Neural cell (in vitro differentiated cells): ENCODE data around the gene FRK. TPM values are rescaled to one million over a fixed set of nuclear protein-coding genes. Genes with fewer than 3 reads are reported as not detected.

ENCODE experiments used
- H2AFZ ChIP-seq: fragments of 200-600, 300-800 bp; sonication (generic), shearing (Covaris generic); 2 replicates; pipeline ENCODE4 v1.6.0; 2014; ENCODE audit warnings: low read depth, mild to moderate bottlenecking, antibody characterized with exemption, low read length, moderate library complexity
- H3F3A ChIP-seq: fragments of 200-600 bp; shearing (Covaris generic); 2 replicates; pipeline ENCODE4 v1.6.1; 2016; ENCODE audit warnings: mild to moderate bottlenecking, moderate library complexity, mixed read lengths, antibody characterized with exemption, low read length; ENCODE audit not compliant: insufficient read depth, poor library complexity, severe bottlenecking
- H3K27ac ChIP-seq: fragments of 200-600, 300-800 bp; sonication (generic), shearing (Covaris generic); 2 replicates; pipeline ENCODE4 v1.5.1; 2014; ENCODE audit warnings: mild to moderate bottlenecking, low read length, moderate library complexity
- H3K27me3 ChIP-seq: fragments of 300-800, 200-600 bp; sonication (generic), shearing (Covaris generic); 2 replicates; pipeline ENCODE4 v1.6.0; 2014; ENCODE audit warnings: mild to moderate bottlenecking, low read depth, low read length, moderate library complexity; ENCODE audit not compliant: insufficient read depth
- H3K36me3 ChIP-seq: fragments of 300-800, 200-600 bp; sonication (generic), shearing (Covaris generic); 2 replicates; pipeline ENCODE4 v1.5.1; 2014; ENCODE audit warnings: mild to moderate bottlenecking, antibody characterized with exemption, low read length, moderate library complexity; ENCODE audit not compliant: insufficient read depth
- H3K4me2 ChIP-seq: fragments of 300-800, 200-600 bp; sonication (generic), shearing (Covaris generic); 2 replicates; pipeline ENCODE4 v1.6.0; 2014; ENCODE audit warnings: mild to moderate bottlenecking, low read length
- H3K4me3 ChIP-seq: fragments of 300-800, 200-600 bp; sonication (generic), shearing (Covaris generic); 2 replicates; pipeline ENCODE4 v1.5.1; 2014; ENCODE audit warnings: mild to moderate bottlenecking, low read length, moderate library complexity
- H3K79me2 ChIP-seq: fragments of 200-600 bp; shearing (Covaris generic); replicated peaks from 2 replicates; pipeline ENCODE4 v1.6.0; 2014; ENCODE audit warnings: mild to moderate bottlenecking, low read length, moderate library complexity; ENCODE audit not compliant: insufficient read depth
- H3K9ac ChIP-seq: fragments of 300-800, 200-600 bp; sonication (generic), shearing (Covaris generic); 2 replicates; pipeline ENCODE4 v1.6.1; 2016; ENCODE audit warnings: mild to moderate bottlenecking, low read length, mixed read lengths
- H3K9me2 ChIP-seq: fragments of 200-600 bp; shearing (Covaris generic); 2 replicates; pipeline ENCODE4 v1.6.1; 2016; ENCODE audit warnings: mild to moderate bottlenecking, low read length, mixed read lengths; ENCODE audit not compliant: insufficient read depth
- H3K9me3 ChIP-seq: fragments of 200-600, 300-800 bp; sonication (generic), shearing (Covaris generic); 2 replicates; pipeline ENCODE4 v1.6.1; 2016; ENCODE audit warnings: mild to moderate bottlenecking, mixed run types, low read length, moderate library complexity, mixed read lengths
- H4K20me1 ChIP-seq: fragments of 200-600 bp; shearing (Covaris generic); 2 replicates; pipeline ENCODE4 v1.6.1; 2016; ENCODE audit warnings: mild to moderate bottlenecking, mixed run types; ENCODE audit not compliant: insufficient read depth
- CTCF ChIP-seq: fragments of 450-650 bp; IDR thresholded peaks from 2 replicates; pipeline ENCODE4 v1.5.1; 2014; ENCODE audit warnings: antibody characterized with exemption, mild to moderate bottlenecking, moderate library complexity; ENCODE audit not compliant: poor library complexity, severe bottlenecking
- EP300 ChIP-seq: fragments of 450-650 bp; conservative IDR thresholded peaks from 2 replicates; pipeline ENCODE4 v1.6.1; 2014; ENCODE audit warnings: antibody characterized with exemption, mild to moderate bottlenecking, moderate library complexity; ENCODE audit not compliant: poor library complexity, severe bottlenecking
- EZH2 ChIP-seq: fragments of 200-600, 300-800 bp; shearing (Covaris generic), sonication (generic); IDR thresholded peaks from 2 replicates; pipeline ENCODE4 v1.6.1; 2014; ENCODE audit warnings: antibody characterized with exemption, low read length, borderline replicate concordance, mild to moderate bottlenecking; ENCODE audit not compliant: insufficient read depth, poor library complexity, severe bottlenecking
- MXI1 ChIP-seq: fragments of 450-650 bp; conservative IDR thresholded peaks from 2 replicates; pipeline ENCODE4 v1.6.1; 2014; ENCODE audit warnings: antibody characterized with exemption, mild to moderate bottlenecking; ENCODE audit not compliant: poor library complexity, severe bottlenecking
- POLR2AphosphoS5 ChIP-seq: IDR thresholded peaks from 2 replicates; pipeline ENCODE4 v1.6.1; 2012
- RAD21 ChIP-seq: fragments of 450-650 bp; conservative IDR thresholded peaks from 2 replicates; pipeline ENCODE4 v1.6.1; 2014; ENCODE audit warnings: antibody characterized with exemption, mild to moderate bottlenecking, moderate library complexity
- REST ChIP-seq: IDR thresholded peaks from 2 replicates; pipeline ENCODE4 v1.6.1; 2012; ENCODE audit warnings: borderline replicate concordance
- SMC3 ChIP-seq: fragments of 450-650 bp; conservative IDR thresholded peaks from 2 replicates; pipeline ENCODE4 v1.6.1; 2014; ENCODE audit warnings: antibody characterized with exemption, mild to moderate bottlenecking, moderate library complexity; ENCODE audit not compliant: poor library complexity
- TAF1 ChIP-seq: IDR thresholded peaks from 2 replicates; pipeline ENCODE4 v1.6.1; 2012; ENCODE audit warnings: low read depth
- polyA plus RNA-seq: library from polyadenylated mRNA; depleted of rRNA; stranded (reverse); fragments of >200 nt; gene quantifications from 2 replicates; pipeline ENCODE4 v1.2.3, GENCODE V29; 2014

The FRK gene
- polyA plus RNA-seq, 1 donor from 2014 or later: not detected

- no peaks in the 10 kb centered on the region for H3K36me3 ChIP-seq
- H3K27me3 ChIP-seq: no peaks in the 10 kb centered on the region
- H3K9ac ChIP-seq: no peak overlapping the region
- H4K20me1 ChIP-seq: no peaks in the 10 kb centered on the region
- H3K79me2 ChIP-seq: no peaks in the 10 kb centered on the region
- no peak overlapping the region for H3K4me3 ChIP-seq
- H3K9me3 ChIP-seq: no peaks in the 10 kb centered on the region
- H3F3A ChIP-seq: no peaks in the 10 kb centered on the region
- H3K4me2 ChIP-seq: no peak overlapping the region
- no peak overlapping the region for H2AFZ ChIP-seq
- TF ChIP-seq REST (no peak), MXI1 (no peak), POLR2AphosphoS5 (no peak), RAD21 (no peak)
- no peaks in the 10 kb centered on the region for H3K9me2 ChIP-seq
- H3K27ac ChIP-seq: no peak overlapping the region
These were observed 111.9 kb downstream of the FRK start for GRCh38 chr6:115948751-115949150.

- Histone ChIP-seq H3K79me2 (no peaks in the 10 kb centered on the region), H3K9me3 (no peaks in the 10 kb centered on the region), H3K4me3 (no peak overlapping the region), H3K27ac (no peak overlapping the region), H3F3A (no peaks in the 10 kb centered on the region), H2AFZ (no peak overlapping the region), H3K27me3 (no peaks in the 10 kb centered on the region), H4K20me1 (no peaks in the 10 kb centered on the region), H3K36me3 (no peaks in the 10 kb centered on the region), H3K9me2 (no peaks in the 10 kb centered on the region), H3K9ac (no peak overlapping the region), H3K4me2 (no peak overlapping the region)
- TF ChIP-seq REST (no peak), MXI1 (no peak), TAF1 (no peak), POLR2AphosphoS5 (no peak)
These were observed 112.6 kb downstream of the FRK start for GRCh38 chr6:115947966-115948541.

- no peaks in the 10 kb centered on the region for H4K20me1 ChIP-seq
- H3K79me2 ChIP-seq: no peaks in the 10 kb centered on the region
- H3K9ac ChIP-seq: no peak overlapping the region
- no peaks in the 10 kb centered on the region for H3K9me3 ChIP-seq
- no peak overlapping the region for H3K4me2 ChIP-seq
- H3K27me3 ChIP-seq: no peaks in the 10 kb centered on the region
- H3K9me2 ChIP-seq: no peaks in the 10 kb centered on the region
- no peaks in the 10 kb centered on the region for H3K36me3 ChIP-seq
- H2AFZ ChIP-seq: no peak overlapping the region
- no peak overlapping the region for H3K4me3 ChIP-seq
- H3K27ac ChIP-seq: no peak overlapping the region
- no peaks in the 10 kb centered on the region for H3F3A ChIP-seq
- TF ChIP-seq POLR2AphosphoS5 (no peak), CTCF (no peak), EP300 (no peak), REST (no peak), MXI1 (no peak), SMC3 (no peak), RAD21 (no peak), EZH2 (no peak)
These were observed 114.9 kb downstream of the FRK start for GRCh38 chr6:115945812-115946211.
